Gastroesophageal sphincter (tissue), 4 donors: ENCODE measurements around the gene PSMB7. TPM values are rescaled to one million over a fixed set of nuclear protein-coding genes. Genes with fewer than 3 reads are reported as not detected.

Source experiments
- ATAC-seq: fragments of 150-250 bp; one replicate; pipeline ENCODE4 v1.9.1; 2016; ENCODE audit warnings: mild to moderate bottlenecking, moderate library complexity
- H3K27ac ChIP-seq, 4 donors: fragments of 200-600 bp; sonication (generic) in 3 of 4; 1 replicate in 3 of 4; 2 replicates in 1 of 4; pipeline ENCODE4 v1.5.1; 2016 to 2019
- H3K27me3 ChIP-seq: fragments of 200-600 bp; sonication (generic); one replicate; pipeline ENCODE4 v1.5.1; 2019
- H3K36me3 ChIP-seq, 2 donors: fragments of 200-600 bp; sonication (generic); one replicate each; pipeline ENCODE4 v1.5.1; 2019; ENCODE audit warnings: control low read depth in 1 of 2
- H3K4me1 ChIP-seq, 3 donors: fragments of 200-600 bp; sonication (generic); 1 replicate in 2 of 3; 2 replicates in 1 of 3; pipeline ENCODE4 v1.5.1; 2016 to 2019; ENCODE audit warnings: control low read depth in 2 of 3
- H3K4me3 ChIP-seq, 2 donors: fragments of 200-600 bp; sonication (generic); one replicate each; pipeline ENCODE4 v1.5.1; 2019; ENCODE audit warnings: mild to moderate bottlenecking in 1 of 2, moderate library complexity in 1 of 2
- H3K9me3 ChIP-seq, 3 donors: fragments of 200-600 bp; sonication (generic); one replicate each; pipeline ENCODE4 v1.5.1; 2017 to 2019; ENCODE audit warnings: control low read depth in 2 of 3
- CTCF ChIP-seq, 4 experiments: fragments of 200-600 bp in 2 of 4; fragments of 450-650 bp in 2 of 4; sonication (generic) in 1 of 4; IDR thresholded peaks; one replicate each; pipeline ENCODE4 v1.5.1; 2017 to 2019; ENCODE audit warnings: antibody characterized with exemption in 4 of 4, mild to moderate bottlenecking in 2 of 4, moderate library complexity in 2 of 4
- EP300 ChIP-seq: sonication (generic); formaldehyde crosslinking; IDR thresholded peaks from one replicate; pipeline ENCODE4 v1.6.1; 2017; ENCODE audit warnings: antibody characterized with exemption, mild to moderate bottlenecking
- POLR2A ChIP-seq, 2 donors: fragments of 450-650 bp; IDR thresholded peaks; one replicate each; pipeline ENCODE4 v1.6.1; 2017; ENCODE audit warnings: antibody characterized with exemption in 2 of 2, mild to moderate bottlenecking in 2 of 2, moderate library complexity in 1 of 2
- POLR2AphosphoS5 ChIP-seq: sonication (generic); formaldehyde crosslinking; IDR thresholded peaks from one replicate; pipeline ENCODE4 v1.6.1; 2017; ENCODE audit warnings: antibody characterized with exemption
- WGBS, 2 donors: methylation state at CpG; one replicate each; pipeline ENCODE4 v1.1.5; 2018; ENCODE audit warnings: low coverage in 1 of 2; 5-methylcytosine and 5-hydroxymethylcytosine counted together
- total RNA-seq, 4 donors: library from RNA; depleted of rRNA; stranded (reverse); fragments of >200 nt; gene quantifications; one replicate each; pipeline ENCODE4 v1.1.0, GENCODE V29; 2016

PSMB7 gene
- total RNA-seq, 4 donors from 2014 or later = 116 to 152 (median 144) TPM

- Histone ChIP-seq H3K27ac (no peak overlapping the region), H3K4me3 (no peak overlapping the region), H3K9me3 (no peaks in the 10 kb centered on the region), H3K36me3 (peaks cover 0 to 22% of the 10 kb centered on the region in 2 donors), H3K4me1 (peaks cover 0 to 76% (median 13%) of the 10 kb centered on the region in 3 donors), H3K27me3 (no peaks in the 10 kb centered on the region)
- no peak for ATAC-seq
- WGBS, 2 donors = 41 to 45% methylated on average over 5 to 6 of the region's 12 CpGs
- TF ChIP-seq CTCF (IDR thresholded peaks at IDR 0.05) (no peak), POLR2AphosphoS5 (no peak), EP300 (no peak), POLR2A (IDR thresholded peaks at IDR 0.05) (no peak)
Measured at GRCh38 chr9:124392254-124392870, 22.9 kb downstream of the PSMB7 start.

- H3K4me3 ChIP-seq = no peak overlapping the region
- no peaks in the 10 kb centered on the region for H3K27me3 ChIP-seq
- 56 to 59% methylated on average over 8 to 9 of the region's 9 CpGs for WGBS, 2 donors
- TF ChIP-seq POLR2AphosphoS5 (no peak), EP300 (no peak), POLR2A (IDR thresholded peaks at IDR 0.05) (no peak), CTCF (IDR thresholded peaks at IDR 0.05) (no peak)
- H3K9me3 ChIP-seq = no peaks in the 10 kb centered on the region
- H3K4me1 ChIP-seq = peaks cover 0 to 74% (median 13%) of the 10 kb centered on the region in 3 donors
- no peak overlapping the region for H3K27ac ChIP-seq
- peaks cover 0 to 9% of the 10 kb centered on the region in 2 donors for H3K36me3 ChIP-seq
- ATAC-seq = no peak
Measured at GRCh38 chr9:124390794-124391658, 24.2 kb downstream of the PSMB7 start.

- no peaks in the 10 kb centered on the region for H3K27me3 ChIP-seq
- peaks cover 0 to 71% (median 13%) of the 10 kb centered on the region in 3 donors for H3K4me1 ChIP-seq
- TF ChIP-seq EP300 = no peak
- TF ChIP-seq CTCF (IDR thresholded peaks at IDR 0.05) = no peak
- no peak for TF ChIP-seq POLR2AphosphoS5
- TF ChIP-seq POLR2A (IDR thresholded peaks at IDR 0.05) = no peak
- WGBS, 2 donors = 71 to 85% methylated on average over 3 of the region's 7 CpGs
- H3K36me3 ChIP-seq = peaks cover 0 to 10% of the 10 kb centered on the region in 2 donors
- H3K4me3 ChIP-seq = no peak overlapping the region
- H3K9me3 ChIP-seq = no peaks in the 10 kb centered on the region
- no peak overlapping the region for H3K27ac ChIP-seq
- ATAC-seq = no peak
Measured at GRCh38 chr9:124389146-124389939, 25.9 kb downstream of the PSMB7 start.

GRCh38 chr9:124388275-124389048 lies 26.8 kb downstream of the PSMB7 start:
- TF ChIP-seq CTCF (IDR thresholded peaks at IDR 0.05) (no peak), EP300 (no peak), POLR2AphosphoS5 (no peak), POLR2A (IDR thresholded peaks at IDR 0.05) (no peak)
- Histone ChIP-seq H3K27me3 (no peaks in the 10 kb centered on the region), H3K9me3 (no peaks in the 10 kb centered on the region), H3K4me3 (no peak overlapping the region), H3K36me3 (peaks cover 0 to 11% of the 10 kb centered on the region in 2 donors), H3K4me1 (peaks cover 0 to 62% (median 13%) of the 10 kb centered on the region in 3 donors), H3K27ac (no peak overlapping the region)
- 88 to 91% methylated on average over 8 to 12 of the region's 12 CpGs for WGBS, 2 donors
- no peak for ATAC-seq
